Measurements from ENCODE around the gene PHACTR2.

Gene PHACTR2

GRCh38 chr6:143749891-143750290 lies 72.1 kb downstream of the PHACTR2 start:
- H3K4me3 ChIP-seq (ENCODE audit: low read depth, low read length) = no peak overlapping the region
- no peak for TF ChIP-seq CTCF (IDR thresholded peaks at IDR 0.05; ENCODE audit: low read depth, low read length)

- no peak for TF ChIP-seq CTCF (IDR thresholded peaks at IDR 0.05; ENCODE audit: low read depth, low read length)
- no peak overlapping the region for H3K4me3 ChIP-seq (ENCODE audit: low read depth, low read length)
Observed at GRCh38 chr6:143750877-143751276, 73.1 kb downstream of the PHACTR2 start.

- H3K4me3 ChIP-seq (ENCODE audit: low read depth, low read length) = no peak overlapping the region
- TF ChIP-seq CTCF (IDR thresholded peaks at IDR 0.05; ENCODE audit: low read depth, low read length) = no peak
Observed at GRCh38 chr6:143752459-143752858, 74.7 kb downstream of the PHACTR2 start.

- TF ChIP-seq CTCF (IDR thresholded peaks at IDR 0.05; ENCODE audit: low read depth, low read length) = no peak
- no peak overlapping the region for H3K4me3 ChIP-seq (ENCODE audit: low read depth, low read length)
Observed at GRCh38 chr6:143753678-143754077, 75.9 kb downstream of the PHACTR2 start.

- no peak overlapping the region for H3K4me3 ChIP-seq (ENCODE audit: low read depth, low read length)
- TF ChIP-seq CTCF (IDR thresholded peaks at IDR 0.05; ENCODE audit: low read depth, low read length) = no peak
Observed at GRCh38 chr6:143754204-143754603, 76.4 kb downstream of the PHACTR2 start.

- TF ChIP-seq CTCF (IDR thresholded peaks at IDR 0.05; ENCODE audit: low read depth, low read length) = no peak
- no peak overlapping the region for H3K4me3 ChIP-seq (ENCODE audit: low read depth, low read length)
Observed at GRCh38 chr6:143755301-143755744, 77.6 kb downstream of the PHACTR2 start.

GRCh38 chr6:143757346-143757832 lies 79.6 kb downstream of the PHACTR2 start:
- no peak for TF ChIP-seq CTCF (IDR thresholded peaks at IDR 0.05; ENCODE audit: low read depth, low read length)

More at GRCh38 chr6:143757346-143757832, 79.6 kb downstream of the PHACTR2 start:
- no peak overlapping the region for H3K4me3 ChIP-seq (ENCODE audit: low read depth, low read length)

All from WI38 (cell line).